ENCODE data around the gene TASP1.

DNA sequence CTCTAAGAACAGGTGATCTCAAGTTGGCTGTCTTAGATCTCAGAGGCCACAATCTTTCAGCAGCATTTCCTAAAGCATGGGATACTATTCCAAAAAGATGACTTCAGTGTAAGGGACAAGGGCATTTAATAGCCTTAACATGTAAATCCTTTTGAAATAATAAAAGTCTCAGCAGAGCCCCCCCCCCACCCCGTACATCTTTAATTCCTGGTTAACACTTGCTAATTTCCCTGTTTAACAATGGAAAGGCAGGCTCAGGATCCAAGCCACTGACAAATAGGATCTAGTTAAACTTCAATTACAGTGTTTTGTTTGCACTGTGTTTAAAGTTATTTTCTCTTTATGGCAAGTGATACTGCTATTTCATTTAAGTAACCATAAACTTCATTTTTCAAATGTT is 12.0 kb downstream of the TASP1 start:
- TF ChIP-seq, protein P1, sequence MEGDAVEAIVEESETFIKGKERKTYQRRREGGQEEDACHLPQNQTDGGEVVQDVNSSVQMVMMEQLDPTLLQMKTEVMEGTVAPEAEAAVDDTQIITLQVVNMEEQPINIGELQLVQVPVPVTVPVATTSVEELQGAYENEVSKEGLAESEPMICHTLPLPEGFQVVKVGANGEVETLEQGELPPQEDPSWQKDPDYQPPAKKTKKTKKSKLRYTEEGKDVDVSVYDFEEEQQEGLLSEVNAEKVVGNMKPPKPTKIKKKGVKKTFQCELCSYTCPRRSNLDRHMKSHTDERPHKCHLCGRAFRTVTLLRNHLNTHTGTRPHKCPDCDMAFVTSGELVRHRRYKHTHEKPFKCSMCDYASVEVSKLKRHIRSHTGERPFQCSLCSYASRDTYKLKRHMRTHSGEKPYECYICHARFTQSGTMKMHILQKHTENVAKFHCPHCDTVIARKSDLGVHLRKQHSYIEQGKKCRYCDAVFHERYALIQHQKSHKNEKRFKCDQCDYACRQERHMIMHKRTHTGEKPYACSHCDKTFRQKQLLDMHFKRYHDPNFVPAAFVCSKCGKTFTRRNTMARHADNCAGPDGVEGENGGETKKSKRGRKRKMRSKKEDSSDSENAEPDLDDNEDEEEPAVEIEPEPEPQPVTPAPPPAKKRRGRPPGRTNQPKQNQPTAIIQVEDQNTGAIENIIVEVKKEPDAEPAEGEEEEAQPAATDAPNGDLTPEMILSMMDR (IDR thresholded peaks at IDR 0.05) = no peak
- TF ChIP-seq POLR2A (IDR thresholded peaks at IDR 0.05) = no peak
- TF ChIP-seq EP300 (IDR thresholded peaks at IDR 0.05; ENCODE audit: low read depth) = no peak

Measured in transverse colon (tissue), 3 donors.